Measurements from ENCODE around the gene LTBP4. TPM values are rescaled to one million over a fixed set of nuclear protein-coding genes. Genes with fewer than 3 reads are reported as not detected.
A peak's percentile ranks its signal among the peaks of the same experiment; 100 is the strongest.

Gene LTBP4
- total and polyA plus RNA-seq, 2 of the 13 experiments (the other 11 are each of a cell fraction or from before 2014, with no cell fraction given): 0.86 to 2.3 TPM

DNA sequence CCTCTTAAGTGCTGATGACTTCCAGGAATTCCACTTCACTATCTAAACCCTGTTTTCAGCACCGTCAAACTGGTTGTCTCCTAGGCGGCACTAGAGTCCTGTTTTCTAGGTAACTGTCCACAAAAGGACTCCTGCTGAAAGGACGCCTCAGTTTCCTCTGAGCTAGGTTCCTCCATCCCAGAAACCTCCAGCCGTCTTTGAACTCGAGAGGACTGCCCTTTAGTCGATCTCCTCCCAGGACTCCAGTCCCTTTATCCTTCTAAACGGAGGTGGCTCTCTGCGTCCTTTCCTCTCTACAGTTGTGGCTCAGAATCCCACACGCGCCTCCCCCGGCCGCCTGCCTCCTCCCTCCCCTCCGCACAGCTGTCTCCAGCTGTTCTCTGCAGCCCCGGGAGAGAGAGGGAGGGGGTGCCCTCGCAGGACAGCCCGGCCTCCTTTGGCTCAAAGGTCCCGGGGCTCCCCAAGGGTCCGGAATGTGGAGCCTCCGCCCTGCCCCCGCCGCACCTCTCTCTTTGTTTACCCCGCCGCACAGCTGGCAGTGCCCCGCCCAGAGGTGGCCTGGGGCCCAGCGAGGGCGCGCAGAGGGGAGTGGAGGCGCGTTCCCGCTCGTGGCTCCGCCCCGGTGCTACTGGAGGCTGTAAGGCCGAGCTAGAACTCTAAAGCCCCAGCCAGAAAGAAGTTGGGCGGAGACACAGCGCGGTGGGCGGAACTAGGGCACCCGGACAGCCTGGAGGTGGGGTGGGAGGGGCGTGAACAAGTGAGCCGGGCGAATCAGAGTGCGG is 2.4 kb downstream of the LTBP4 start (continued):
- TF ChIP-seq, protein P1, sequence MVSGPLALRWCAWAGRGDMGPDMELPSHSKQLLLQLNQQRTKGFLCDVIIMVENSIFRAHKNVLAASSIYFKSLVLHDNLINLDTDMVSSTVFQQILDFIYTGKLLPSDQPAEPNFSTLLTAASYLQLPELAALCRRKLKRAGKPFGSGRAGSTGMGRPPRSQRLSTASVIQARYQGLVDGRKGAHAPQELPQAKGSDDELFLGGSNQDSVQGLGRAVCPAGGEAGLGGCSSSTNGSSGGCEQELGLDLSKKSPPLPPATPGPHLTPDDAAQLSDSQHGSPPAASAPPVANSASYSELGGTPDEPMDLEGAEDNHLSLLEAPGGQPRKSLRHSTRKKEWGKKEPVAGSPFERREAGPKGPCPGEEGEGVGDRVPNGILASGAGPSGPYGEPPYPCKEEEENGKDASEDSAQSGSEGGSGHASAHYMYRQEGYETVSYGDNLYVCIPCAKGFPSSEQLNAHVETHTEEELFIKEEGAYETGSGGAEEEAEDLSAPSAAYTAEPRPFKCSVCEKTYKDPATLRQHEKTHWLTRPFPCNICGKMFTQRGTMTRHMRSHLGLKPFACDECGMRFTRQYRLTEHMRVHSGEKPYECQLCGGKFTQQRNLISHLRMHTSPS (CRISPR knock-in tag; IDR thresholded peaks at IDR 0.05; ENCODE audit: low read depth): peak; percentile 84
- TF ChIP-seq, protein P2, sequence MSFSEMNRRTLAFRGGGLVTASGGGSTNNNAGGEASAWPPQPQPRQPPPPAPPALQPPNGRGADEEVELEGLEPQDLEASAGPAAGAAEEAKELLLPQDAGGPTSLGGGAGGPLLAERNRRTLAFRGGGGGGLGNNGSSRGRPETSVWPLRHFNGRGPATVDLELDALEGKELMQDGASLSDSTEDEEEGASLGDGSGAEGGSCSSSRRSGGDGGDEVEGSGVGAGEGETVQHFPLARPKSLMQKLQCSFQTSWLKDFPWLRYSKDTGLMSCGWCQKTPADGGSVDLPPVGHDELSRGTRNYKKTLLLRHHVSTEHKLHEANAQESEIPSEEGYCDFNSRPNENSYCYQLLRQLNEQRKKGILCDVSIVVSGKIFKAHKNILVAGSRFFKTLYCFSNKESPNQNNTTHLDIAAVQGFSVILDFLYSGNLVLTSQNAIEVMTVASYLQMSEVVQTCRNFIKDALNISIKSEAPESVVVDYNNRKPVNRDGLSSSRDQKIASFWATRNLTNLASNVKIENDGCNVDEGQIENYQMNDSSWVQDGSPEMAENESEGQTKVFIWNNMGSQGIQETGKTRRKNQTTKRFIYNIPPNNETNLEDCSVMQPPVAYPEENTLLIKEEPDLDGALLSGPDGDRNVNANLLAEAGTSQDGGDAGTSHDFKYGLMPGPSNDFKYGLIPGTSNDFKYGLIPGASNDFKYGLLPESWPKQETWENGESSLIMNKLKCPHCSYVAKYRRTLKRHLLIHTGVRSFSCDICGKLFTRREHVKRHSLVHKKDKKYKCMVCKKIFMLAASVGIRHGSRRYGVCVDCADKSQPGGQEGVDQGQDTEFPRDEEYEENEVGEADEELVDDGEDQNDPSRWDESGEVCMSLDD (CRISPR knock-in tag; IDR thresholded peaks at IDR 0.05; ENCODE audit: borderline replicate concordance): peak; percentile 99
- TF ChIP-seq KLF9 (CRISPR knock-in tag; IDR thresholded peaks at IDR 0.05; ENCODE audit: low read depth): peak; percentile 72; the same call in 1 of the 2 replicates
- TF ChIP-seq NFE2L1 (CRISPR knock-in tag; IDR thresholded peaks at IDR 0.05; ENCODE audit: borderline replicate concordance): no peak
- 0 out of 2 replicates have a peak, but pooled peaks have one; percentile 20 for TF ChIP-seq SIX4 (CRISPR knock-in tag; IDR thresholded peaks at IDR 0.05)
- no peak for TF ChIP-seq GTF2F1 (IDR thresholded peaks at IDR 0.05; ENCODE audit: low read length)
- TF ChIP-seq IRF9 (CRISPR knock-in tag; IDR thresholded peaks at IDR 0.05; ENCODE audit: borderline replicate concordance): no peak; the same call in 1 of the 2 replicates
- TF ChIP-seq ZNF879 (CRISPR knock-in tag; IDR thresholded peaks at IDR 0.05): no peak
- TF ChIP-seq CEBPB (IDR thresholded peaks at IDR 0.05; ENCODE audit: borderline replicate concordance, low read depth, low read length): no peak
- TF ChIP-seq KAT2B (IDR thresholded peaks at IDR 0.05; ENCODE audit: borderline replicate concordance, low read depth, low read length): no peak
- peak; percentile 77 for TF ChIP-seq ZNF614 (CRISPR knock-in tag; IDR thresholded peaks at IDR 0.05; ENCODE audit: borderline replicate concordance)
- 0 out of 2 replicates have a peak, but pooled peaks have one; percentile 29 for TF ChIP-seq ZFP36L1 (CRISPR knock-in tag; IDR thresholded peaks at IDR 0.05)
- peak; percentile 81; the same call in 1 of the 2 replicates for TF ChIP-seq ZNF317 (CRISPR knock-in tag; IDR thresholded peaks at IDR 0.05)
- 0 out of 2 replicates have a peak, but pooled peaks have one; percentile 36 for TF ChIP-seq ZNF34 (CRISPR knock-in tag; IDR thresholded peaks at IDR 0.05; ENCODE audit: borderline replicate concordance)
- no peak for TF ChIP-seq ZSCAN20 (CRISPR knock-in tag; IDR thresholded peaks at IDR 0.05; ENCODE audit: borderline replicate concordance)
- TF ChIP-seq SOX5 (CRISPR knock-in tag; IDR thresholded peaks at IDR 0.05; ENCODE audit: borderline replicate concordance): peak; percentile 86
- no peak for TF ChIP-seq THYN1 (CRISPR knock-in tag; IDR thresholded peaks at IDR 0.05; ENCODE audit: borderline replicate concordance, low read depth)
- TF ChIP-seq ATF7-NPFF (CRISPR knock-in tag; IDR thresholded peaks at IDR 0.05; ENCODE audit: low read depth): peak; percentile 89
- TF ChIP-seq TOPORS (CRISPR knock-in tag; IDR thresholded peaks at IDR 0.05): 0 out of 2 replicates have a peak, but pooled peaks have one; percentile 57
- no peak for TF ChIP-seq MBNL3 (CRISPR knock-in tag; conservative IDR thresholded peaks at IDR 0.05)
- peak; percentile 71; the same call in 1 of the 2 replicates for TF ChIP-seq ZMYM3 (CRISPR knock-in tag; IDR thresholded peaks at IDR 0.05)
- TF ChIP-seq CBFB (CRISPR knock-in tag; IDR thresholded peaks at IDR 0.05): peak; percentile 84

Data from HepG2 (cell line).